HepG2 (cell line): Measurements from ENCODE around the gene OR4X1.

Source experiments
- EZH2 ChIP-seq: conservative IDR thresholded peaks from 2 replicates; pipeline ENCODE4 v1.6.1; 2012; ENCODE audit warnings: mild to moderate bottlenecking, low read depth, low read length, moderate library complexity
- FOXO1 ChIP-seq: sonication (generic); formaldehyde crosslinking; IDR thresholded peaks from 2 replicates; pipeline ENCODE4 v1.4.0; 2020; ENCODE audit warnings: missing genetic modification reagents
- ISX ChIP-seq: sonication (generic); formaldehyde crosslinking; conservative IDR thresholded peaks from 2 replicates; pipeline ENCODE4 v1.5.0; 2020; ENCODE audit warnings: missing genetic modification reagents
- SNAI1 ChIP-seq: sonication (generic); formaldehyde crosslinking; IDR thresholded peaks from 2 replicates; pipeline ENCODE4 v1.5.0; 2020; ENCODE audit warnings: mild to moderate bottlenecking, missing genetic modification reagents, borderline replicate concordance
- TOPORS ChIP-seq: sonication (generic); formaldehyde crosslinking; IDR thresholded peaks from 2 replicates; pipeline ENCODE4 v1.8.0; 2023; ENCODE audit warnings: mild to moderate bottlenecking, missing genetic modification reagents
- U2AF1 ChIP-seq: fragments of 200-400 bp; formaldehyde crosslinking; optimal IDR thresholded peaks from 2 replicates; pipeline ENCODE3; 2017; ENCODE audit warnings: mild to moderate bottlenecking, low read depth, low read length
- ZNF264 ChIP-seq: sonication (generic); formaldehyde crosslinking; IDR thresholded peaks from 2 replicates; pipeline ENCODE4 v1.4.0; 2020; ENCODE audit warnings: missing genetic modification reagents
- ZNF274 ChIP-seq: sonication (generic); formaldehyde crosslinking; IDR thresholded peaks from 2 replicates; pipeline ENCODE4 v1.5.1; 2020; ENCODE audit warnings: mild to moderate bottlenecking, missing genetic modification reagents
- ZNF639 ChIP-seq: conservative IDR thresholded peaks from 2 replicates; pipeline ENCODE4 v1.6.1; 2018; ENCODE audit warnings: missing genetic modification reagents
- ZNF724P ChIP-seq: sonication (generic); formaldehyde crosslinking; IDR thresholded peaks from 2 replicates; pipeline ENCODE4 v1.8.0; 2022; ENCODE audit warnings: missing genetic modification reagents, borderline replicate concordance
- ZNF768 ChIP-seq: sonication (generic); formaldehyde crosslinking; IDR thresholded peaks from 2 replicates; pipeline ENCODE4 v1.4.0; 2020; ENCODE audit warnings: missing genetic modification reagents

- TF ChIP-seq EZH2 (no peak), TOPORS (CRISPR knock-in tag) (no peak), FOXO1 (CRISPR knock-in tag) (no peak), SNAI1 (CRISPR knock-in tag) (no peak), ZNF724P (CRISPR knock-in tag) (no peak), ISX (CRISPR knock-in tag) (no peak), ZNF768 (CRISPR knock-in tag) (no peak), ZNF264 (CRISPR knock-in tag) (no peak), U2AF1 (no peak), ZNF274 (CRISPR knock-in tag) (no peak), ZNF639 (no peak)
Measured at GRCh38 chr11:48248902-48249301, 14.8 kb upstream of the OR4X1 start.
